ENCODE results near the gene PDXK. TPM values are rescaled to one million over a fixed set of nuclear protein-coding genes. Genes with fewer than 3 reads are reported as not detected.

The PDXK gene
- total RNA-seq, 4 donors from 2014 or later = 122 to 156 (median 143) TPM

DNA sequence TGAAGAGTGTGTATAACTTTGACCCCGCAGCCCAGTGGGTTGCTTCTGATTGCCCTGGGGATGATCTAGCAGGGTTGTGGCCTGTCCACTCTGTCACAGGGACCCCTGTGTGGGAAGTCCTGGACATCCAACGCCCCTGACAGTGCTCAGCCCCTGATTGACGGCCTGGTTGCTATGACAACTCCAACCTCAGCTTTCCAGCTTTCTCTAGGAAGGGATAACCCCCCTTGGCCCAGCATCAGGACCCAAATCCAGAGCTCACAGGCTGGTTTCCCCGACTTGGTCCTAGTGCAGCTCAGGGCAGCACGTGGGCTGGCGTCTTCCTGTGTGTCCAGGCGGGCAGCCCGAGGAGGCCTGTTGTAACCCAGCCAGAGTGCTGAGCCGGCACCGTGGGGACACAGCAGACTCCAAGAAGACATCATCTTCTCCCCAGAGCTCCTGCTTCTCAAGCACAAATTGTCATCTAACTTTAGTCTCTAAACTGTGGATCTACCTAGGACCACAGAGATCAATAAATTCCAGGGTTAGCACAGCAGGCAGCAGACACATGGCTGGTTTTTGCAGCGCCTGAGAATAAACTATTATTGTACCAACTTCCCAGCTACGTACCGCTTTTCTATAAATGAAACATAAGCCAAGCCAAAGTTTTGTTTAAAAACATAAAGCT lies 18.9 kb upstream of the PDXK start:
- H3K27ac ChIP-seq = no peak overlapping the region
- no peak for DNase-seq (ENCODE audit: low spot score in 2 of 2)
- H3K4me3 ChIP-seq = no peak overlapping the region
- 56 to 75% methylated on average over 12 to 13 of the region's 13 CpGs for WGBS, 2 donors
- peaks cover 0 to 9% (median 0%) of the 10 kb centered on the region in 4 donors for H3K4me1 ChIP-seq
- H3K27me3 ChIP-seq = no peaks in the 10 kb centered on the region
- H3K36me3 ChIP-seq = peaks cover 0 to 37% (median 0%) of the 10 kb centered on the region in 3 donors
- H3K9me3 ChIP-seq = no peaks in the 10 kb centered on the region
- TF ChIP-seq, protein P1, sequence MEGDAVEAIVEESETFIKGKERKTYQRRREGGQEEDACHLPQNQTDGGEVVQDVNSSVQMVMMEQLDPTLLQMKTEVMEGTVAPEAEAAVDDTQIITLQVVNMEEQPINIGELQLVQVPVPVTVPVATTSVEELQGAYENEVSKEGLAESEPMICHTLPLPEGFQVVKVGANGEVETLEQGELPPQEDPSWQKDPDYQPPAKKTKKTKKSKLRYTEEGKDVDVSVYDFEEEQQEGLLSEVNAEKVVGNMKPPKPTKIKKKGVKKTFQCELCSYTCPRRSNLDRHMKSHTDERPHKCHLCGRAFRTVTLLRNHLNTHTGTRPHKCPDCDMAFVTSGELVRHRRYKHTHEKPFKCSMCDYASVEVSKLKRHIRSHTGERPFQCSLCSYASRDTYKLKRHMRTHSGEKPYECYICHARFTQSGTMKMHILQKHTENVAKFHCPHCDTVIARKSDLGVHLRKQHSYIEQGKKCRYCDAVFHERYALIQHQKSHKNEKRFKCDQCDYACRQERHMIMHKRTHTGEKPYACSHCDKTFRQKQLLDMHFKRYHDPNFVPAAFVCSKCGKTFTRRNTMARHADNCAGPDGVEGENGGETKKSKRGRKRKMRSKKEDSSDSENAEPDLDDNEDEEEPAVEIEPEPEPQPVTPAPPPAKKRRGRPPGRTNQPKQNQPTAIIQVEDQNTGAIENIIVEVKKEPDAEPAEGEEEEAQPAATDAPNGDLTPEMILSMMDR (IDR thresholded peaks at IDR 0.05) = no peak
- TF ChIP-seq POLR2A (IDR thresholded peaks at IDR 0.05) (no peak), EP300 (IDR thresholded peaks at IDR 0.05) (no peak)

DNA sequence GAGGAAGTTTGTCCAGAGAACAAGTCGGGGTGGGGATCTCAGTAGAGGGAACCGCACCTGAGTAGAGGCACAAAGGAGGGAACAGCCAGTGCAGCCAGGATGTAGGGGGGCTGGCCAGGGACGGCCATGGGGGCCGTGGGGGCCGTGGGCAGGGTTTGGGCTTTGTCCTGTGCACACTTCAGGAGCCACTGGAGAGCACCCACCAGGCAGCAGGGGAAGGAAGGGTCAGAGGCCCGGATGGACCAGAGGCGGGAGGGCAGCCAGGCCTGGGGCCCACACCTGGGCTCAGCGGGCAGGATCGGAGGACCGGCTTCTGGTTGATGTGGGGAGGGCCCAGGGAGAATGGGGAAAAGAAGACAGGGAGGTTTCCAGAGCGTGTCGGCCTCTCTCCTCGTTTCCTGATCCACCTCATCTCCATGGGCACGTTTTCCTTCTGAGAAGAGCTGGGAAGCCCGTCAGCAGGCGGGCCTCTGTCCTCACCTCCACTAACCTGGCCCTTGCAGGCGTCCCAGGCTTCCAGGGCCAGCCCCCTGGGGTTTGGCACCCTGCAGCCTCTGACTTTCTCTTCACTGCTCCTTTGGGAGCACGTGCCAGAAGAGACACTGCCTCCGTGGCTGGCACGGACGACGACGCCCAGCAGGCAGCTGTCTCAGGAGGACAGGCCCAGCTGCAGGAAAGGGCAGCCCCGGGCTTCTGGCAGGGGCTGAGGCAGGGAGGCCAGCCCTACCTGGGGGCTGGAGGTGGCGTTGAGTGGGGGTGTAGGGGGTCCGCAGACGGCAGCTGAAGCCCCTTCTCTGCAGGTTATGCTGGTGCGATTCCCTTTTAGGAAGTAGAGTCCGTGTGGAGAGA lies 16.8 kb upstream of the PDXK start:
- H3K36me3 ChIP-seq = peaks cover 0 to 16% (median 0%) of the 10 kb centered on the region in 3 donors
- H3K9me3 ChIP-seq = no peaks in the 10 kb centered on the region
- no peak for DNase-seq (ENCODE audit: low spot score in 2 of 2)
- H3K4me1 ChIP-seq = peaks cover 0 to 9% (median 0%) of the 10 kb centered on the region in 4 donors
- H3K27ac ChIP-seq = no peak overlapping the region
- TF ChIP-seq, protein P1 (IDR thresholded peaks at IDR 0.05) = no peak
- no peak for TF ChIP-seq EP300 (IDR thresholded peaks at IDR 0.05)
- no peak for TF ChIP-seq POLR2A (IDR thresholded peaks at IDR 0.05)
- H3K27me3 ChIP-seq = no peaks in the 10 kb centered on the region
- 68 to 73% methylated on average over 27 to 29 of the region's 29 CpGs for WGBS, 2 donors
- H3K4me3 ChIP-seq = no peak overlapping the region

DNA sequence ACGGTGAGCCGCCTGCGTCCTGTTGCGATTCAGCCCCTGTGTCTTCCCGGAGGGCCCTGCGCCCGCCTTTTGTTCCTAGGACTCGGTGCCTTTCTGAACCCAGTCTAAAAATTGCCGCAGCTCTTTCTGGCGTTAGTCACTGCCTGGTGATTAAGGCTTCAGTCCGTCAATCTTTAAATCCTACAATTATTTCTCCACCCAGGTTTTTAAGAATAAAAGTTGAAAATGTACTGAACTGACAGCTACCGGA lies 16.2 kb upstream of the PDXK start:
- peaks cover 0 to 9% (median 0%) of the 10 kb centered on the region in 4 donors for H3K4me1 ChIP-seq
- 54 to 58% methylated on average over 12 of the region's 12 CpGs for WGBS, 2 donors
- TF ChIP-seq EP300 (IDR thresholded peaks at IDR 0.05) (no peak), POLR2A (IDR thresholded peaks at IDR 0.05) (no peak)
- TF ChIP-seq, protein P1 (IDR thresholded peaks at IDR 0.05) = no peak
- no peak for DNase-seq (ENCODE audit: low spot score in 2 of 2)
- no peaks in the 10 kb centered on the region for H3K9me3 ChIP-seq
- no peaks in the 10 kb centered on the region for H3K27me3 ChIP-seq
- H3K27ac ChIP-seq = no peak overlapping the region
- peaks cover 0 to 11% (median 0%) of the 10 kb centered on the region in 3 donors for H3K36me3 ChIP-seq
- H3K4me3 ChIP-seq = no peak overlapping the region

DNA sequence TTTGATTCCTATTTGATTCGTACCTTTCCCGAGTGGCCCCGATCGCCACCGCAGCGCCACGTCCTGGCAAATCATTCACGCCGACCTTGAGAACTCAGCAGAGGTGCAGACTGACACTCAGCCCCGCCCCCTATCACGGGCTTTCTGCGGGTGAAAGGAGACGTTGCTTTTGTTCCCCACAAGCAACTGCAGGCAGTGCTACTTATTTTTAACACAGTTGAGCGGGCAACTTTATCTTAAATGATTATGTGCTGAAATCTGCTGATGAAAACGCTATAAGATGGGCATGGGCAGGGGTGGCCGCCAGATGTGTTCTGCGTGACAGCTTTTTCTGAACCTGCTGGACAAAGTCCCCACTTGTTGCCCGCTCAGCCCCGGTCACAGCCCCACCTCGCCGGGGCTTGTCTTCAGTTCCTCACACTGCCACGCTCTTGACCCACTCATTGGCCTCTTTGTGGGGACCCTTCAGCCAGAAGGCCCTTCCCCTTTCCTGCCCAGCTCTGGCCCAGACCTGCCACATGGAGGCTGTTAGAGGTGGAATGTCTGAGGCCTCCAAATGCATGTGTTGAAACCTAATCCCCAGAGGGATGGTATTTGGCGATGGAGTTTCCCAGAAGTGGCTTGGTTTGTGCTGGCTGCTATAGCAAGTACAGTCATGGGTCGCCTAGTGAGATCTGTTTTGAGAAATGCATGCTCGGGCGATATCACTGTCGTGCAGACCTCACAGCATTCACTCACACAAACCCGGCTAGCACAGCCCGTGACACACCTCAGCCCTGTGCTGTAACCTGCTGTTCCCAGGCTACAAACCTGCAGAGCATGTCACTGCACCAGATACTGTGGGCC lies 15.7 kb upstream of the PDXK start:
- WGBS, 2 donors = 27 to 39% methylated on average over 26 to 29 of the region's 29 CpGs
- H3K27ac ChIP-seq = no peak overlapping the region
- H3K36me3 ChIP-seq = peaks cover 0 to 11% (median 0%) of the 10 kb centered on the region in 3 donors
- H3K9me3 ChIP-seq = no peaks in the 10 kb centered on the region
- H3K27me3 ChIP-seq = no peaks in the 10 kb centered on the region
- H3K4me3 ChIP-seq = no peak overlapping the region
- DNase-seq (ENCODE audit: low spot score in 2 of 2) = no peak
- TF ChIP-seq, protein P1 (IDR thresholded peaks at IDR 0.05) = no peak
- TF ChIP-seq POLR2A (IDR thresholded peaks at IDR 0.05) (no peak), EP300 (IDR thresholded peaks at IDR 0.05) (no peak)
- H3K4me1 ChIP-seq = peaks cover 0 to 9% (median 0%) of the 10 kb centered on the region in 4 donors

All from tibial nerve (tissue), 4 donors.